Subcutaneous abdominal adipose tissue (tissue), 5 donors: ENCODE measurements around the gene DOP1B.

Source experiments
- H3K27ac ChIP-seq: one replicate; pipeline ENCODE4 v1.7.0; 2013; ENCODE audit warnings: low read depth, mild to moderate bottlenecking, inconsistent platforms, low read length, moderate library complexity
- H3K27me3 ChIP-seq, 5 donors: one replicate each; pipeline ENCODE4 v1.7.0; 2013; ENCODE audit warnings: low read length in 5 of 5, inconsistent platforms in 1 of 5; ENCODE audit not compliant: control insufficient read depth in 5 of 5, insufficient read depth in 4 of 5
- H3K36me3 ChIP-seq, 5 donors: one replicate each; pipeline ENCODE4 v1.7.0; 2013; ENCODE audit warnings: low read length in 5 of 5; ENCODE audit not compliant: control insufficient read depth in 5 of 5, insufficient read depth in 5 of 5
- H3K4me1 ChIP-seq, 5 donors: one replicate each; pipeline ENCODE4 v1.7.0; 2013; ENCODE audit warnings: low read length in 5 of 5, mild to moderate bottlenecking in 3 of 5, moderate library complexity in 1 of 5; ENCODE audit not compliant: control insufficient read depth in 5 of 5, insufficient read depth in 5 of 5
- H3K4me3 ChIP-seq, 5 donors: one replicate each; pipeline ENCODE4 v1.7.0; 2013; ENCODE audit warnings: low read length in 5 of 5, low read depth in 1 of 5
- H3K9ac ChIP-seq, 5 donors: one replicate each; pipeline ENCODE4 v1.7.0; 2013; ENCODE audit warnings: low read length in 5 of 5, mild to moderate bottlenecking in 4 of 5, moderate library complexity in 3 of 5
- H3K9me3 ChIP-seq, 5 donors: one replicate each; pipeline ENCODE4 v1.7.0; 2013; ENCODE audit warnings: low read length in 5 of 5; ENCODE audit not compliant: control insufficient read depth in 5 of 5
- donor health status: healthy.
- donor health status: healthy.
- donor health status: healthy.
- donor health status: healthy.
- donor health status: healthy.

Gene DOP1B

DNA sequence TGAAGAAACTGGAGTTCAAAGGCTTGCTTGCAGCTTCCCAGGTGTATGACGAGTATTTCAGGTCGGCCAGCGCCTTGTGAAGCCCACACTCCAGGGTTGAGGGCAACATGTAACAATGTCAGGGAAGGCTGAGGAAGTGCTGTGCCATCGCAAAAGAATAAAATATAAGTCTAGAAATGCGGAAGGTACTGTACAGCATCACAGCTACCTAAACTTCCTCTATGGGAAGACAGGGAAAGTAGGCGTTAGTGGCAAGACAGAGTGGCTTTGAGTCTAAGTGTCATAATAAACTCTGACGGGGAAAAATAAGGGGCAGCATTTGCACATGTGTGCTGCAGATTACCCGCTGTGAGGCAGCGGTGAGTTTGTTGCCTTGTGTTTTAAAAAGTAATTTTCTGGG, 28.9 kb downstream of the DOP1B start:
- no peak overlapping the region for H3K4me3 ChIP-seq
- H3K9me3 ChIP-seq, result no peaks in the 10 kb centered on the region
- H3K27me3 ChIP-seq, result no peaks in the 10 kb centered on the region
- H3K27ac ChIP-seq, result no peak overlapping the region
- H3K4me1 ChIP-seq, result peaks cover 0 to 6% (median 6%) of the 10 kb centered on the region in 5 donors
- no peak overlapping the region for H3K9ac ChIP-seq
- H3K36me3 ChIP-seq, result peaks cover 0 to 5% (median 2%) of the 10 kb centered on the region in 5 donors

DNA sequence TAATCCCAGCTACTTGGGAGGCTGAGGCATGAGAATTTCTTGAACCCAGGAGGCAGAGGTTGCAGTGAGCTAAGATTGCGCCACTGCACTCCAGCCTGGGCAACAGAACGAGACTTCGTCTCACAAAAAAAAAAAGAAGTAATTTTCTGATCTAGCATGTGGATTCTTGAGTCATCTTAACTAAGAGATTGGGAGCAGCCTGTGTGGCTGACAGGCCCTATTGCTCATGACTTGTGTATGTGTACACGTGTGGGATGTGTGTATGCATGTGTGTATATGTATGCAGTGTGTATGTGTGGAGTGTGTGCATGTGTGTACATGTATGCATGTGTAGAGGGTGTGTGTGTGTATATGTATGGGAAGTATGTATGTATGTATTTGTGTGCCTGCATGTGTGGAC, 29.5 kb downstream of the DOP1B start:
- Histone ChIP-seq H3K4me3 (no peak overlapping the region), H3K9ac (no peak overlapping the region), H3K4me1 (peaks cover 0 to 6% (median 6%) of the 10 kb centered on the region in 5 donors), H3K27ac (no peak overlapping the region), H3K36me3 (peaks cover 0 to 5% (median 2%) of the 10 kb centered on the region in 5 donors), H3K9me3 (no peaks in the 10 kb centered on the region), H3K27me3 (no peaks in the 10 kb centered on the region)

DNA sequence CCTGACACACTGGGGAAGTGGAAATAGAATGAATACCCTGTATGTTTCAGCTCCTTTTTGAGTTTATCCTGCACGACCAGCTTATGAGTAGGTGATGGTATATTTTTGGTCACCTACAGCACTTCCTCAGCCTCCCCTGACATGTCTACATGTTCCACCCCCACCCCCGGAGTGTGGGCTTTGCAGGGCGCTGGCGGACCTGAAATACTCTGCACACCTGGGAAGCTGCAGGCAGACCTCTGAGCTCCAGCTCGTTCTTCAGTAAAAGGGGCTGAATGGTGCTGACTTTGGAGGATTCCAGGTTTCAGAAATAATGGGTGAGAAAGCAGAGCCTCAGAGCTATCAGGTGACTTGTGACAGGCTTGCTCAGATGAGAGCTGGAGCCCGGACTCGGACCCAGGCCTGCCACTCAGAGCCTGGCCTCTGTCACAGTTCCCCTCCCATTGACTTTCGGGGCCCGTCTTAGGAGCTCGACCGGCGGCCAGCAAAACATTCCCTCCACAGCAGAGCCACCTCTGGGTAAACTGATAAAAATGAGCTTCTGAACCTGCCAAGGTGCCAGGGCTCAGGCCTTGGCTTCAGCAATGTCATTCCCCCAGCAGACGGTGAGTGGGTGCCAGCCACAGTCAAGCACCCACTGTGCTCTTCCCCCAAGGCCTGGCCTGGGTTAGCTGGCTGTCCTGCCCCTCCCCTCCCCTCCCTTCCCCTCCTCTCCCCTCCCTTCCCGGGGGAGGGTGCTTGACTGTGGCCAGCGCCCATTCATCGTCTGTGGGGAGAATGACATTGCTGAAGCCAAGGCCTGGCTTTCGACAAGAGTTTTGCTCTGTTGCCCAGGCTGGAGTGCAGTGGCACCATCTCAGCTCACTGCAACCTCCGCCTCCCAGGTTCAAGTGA, 30.1 kb downstream of the DOP1B start:
- Histone ChIP-seq H3K4me3 (no peak overlapping the region), H3K27me3 (no peaks in the 10 kb centered on the region), H3K4me1 (peaks cover 0 to 6% (median 4%) of the 10 kb centered on the region in 5 donors), H3K9ac (no peak overlapping the region), H3K36me3 (peaks cover 0 to 5% (median 2%) of the 10 kb centered on the region in 5 donors), H3K27ac (no peak overlapping the region), H3K9me3 (no peaks in the 10 kb centered on the region)

DNA sequence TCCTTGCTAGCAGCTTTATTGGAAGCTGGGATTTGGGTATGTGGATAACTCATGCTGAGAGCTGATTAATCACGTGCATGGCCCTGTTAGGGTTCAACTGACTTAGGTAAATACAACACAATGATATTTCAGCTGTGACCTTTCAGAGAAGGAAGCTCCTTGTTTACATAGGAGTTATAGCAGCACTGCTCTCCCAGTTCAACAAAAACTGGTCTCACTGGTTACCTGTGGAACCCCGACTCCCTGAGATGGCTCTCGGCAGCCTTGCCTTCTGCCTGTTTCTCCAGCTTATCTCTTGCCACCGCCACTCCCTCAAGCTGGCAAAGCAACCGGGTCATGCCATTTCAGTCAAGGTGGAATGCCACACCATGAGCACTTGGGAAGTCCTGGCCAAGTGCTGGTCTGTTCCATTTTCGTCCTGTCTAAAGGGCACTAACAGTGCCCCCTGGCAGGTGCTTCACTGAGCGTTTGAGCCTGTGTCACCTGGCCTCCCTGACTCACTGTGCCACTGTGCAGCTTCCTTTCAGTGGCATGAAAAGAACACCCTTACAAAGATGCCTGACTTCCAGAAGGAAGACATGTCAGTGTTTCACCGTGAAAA, 31.6 kb downstream of the DOP1B start:
- no peak overlapping the region for H3K4me3 ChIP-seq
- H3K27me3 ChIP-seq, result no peaks in the 10 kb centered on the region
- no peak overlapping the region for H3K27ac ChIP-seq
- H3K9ac ChIP-seq, result no peak overlapping the region
- H3K36me3 ChIP-seq, result peaks cover 0 to 5% (median 2%) of the 10 kb centered on the region in 5 donors
- peaks cover 0 to 5% (median 3%) of the 10 kb centered on the region in 5 donors for H3K4me1 ChIP-seq
- no peaks in the 10 kb centered on the region for H3K9me3 ChIP-seq

DNA sequence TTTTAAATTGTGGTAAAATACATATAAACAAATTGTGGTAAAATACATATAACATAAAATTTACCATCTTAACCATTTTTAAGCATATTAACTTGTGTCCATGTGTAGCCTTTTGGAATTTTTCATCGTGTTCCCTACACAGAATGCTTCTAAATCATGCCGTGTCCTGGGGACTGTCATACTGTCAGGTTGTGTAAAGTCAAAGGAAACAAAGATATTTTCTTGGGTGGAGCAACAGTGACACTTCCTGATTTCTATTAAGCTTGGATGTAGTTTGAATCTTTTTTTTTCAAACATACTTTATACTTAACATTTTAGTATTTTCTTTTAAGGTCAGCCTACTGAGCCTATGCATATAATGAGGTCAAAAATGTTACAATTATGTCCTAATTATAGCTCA, 32.3 kb downstream of the DOP1B start:
- H3K9me3 ChIP-seq, result no peaks in the 10 kb centered on the region
- H3K27me3 ChIP-seq, result no peaks in the 10 kb centered on the region
- H3K27ac ChIP-seq, result no peak overlapping the region
- peaks cover 0 to 5% (median 2%) of the 10 kb centered on the region in 5 donors for H3K36me3 ChIP-seq
- H3K9ac ChIP-seq, result no peak overlapping the region
- no peak overlapping the region for H3K4me3 ChIP-seq
- H3K4me1 ChIP-seq, result peaks cover 0 to 3% (median 0%) of the 10 kb centered on the region in 5 donors

DNA sequence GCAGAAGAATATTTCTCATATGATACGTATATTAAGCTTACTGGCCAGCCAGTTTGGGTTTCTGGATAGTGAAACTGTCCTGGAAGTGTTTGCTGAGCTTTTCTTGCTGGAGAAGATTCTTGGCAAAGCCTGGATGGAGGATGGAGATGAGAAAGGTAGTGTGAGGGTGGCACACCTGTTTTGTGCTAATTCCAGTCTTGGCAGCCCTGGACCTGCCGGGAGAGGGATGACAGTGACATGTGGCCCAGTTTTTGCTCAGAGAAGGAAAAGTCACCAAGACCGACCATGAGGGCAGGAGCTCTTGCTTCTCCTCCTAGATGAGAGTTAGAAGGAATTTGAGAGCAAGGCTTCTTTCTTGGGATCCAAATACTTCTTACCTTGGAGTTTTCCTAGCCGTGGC, 34.1 kb downstream of the DOP1B start:
- H3K9ac ChIP-seq, result no peak overlapping the region
- no peaks in the 10 kb centered on the region for H3K27me3 ChIP-seq
- no peak overlapping the region for H3K4me3 ChIP-seq
- peaks cover 0 to 5% (median 2%) of the 10 kb centered on the region in 5 donors for H3K36me3 ChIP-seq
- H3K27ac ChIP-seq, result no peak overlapping the region
- H3K9me3 ChIP-seq, result no peaks in the 10 kb centered on the region
- peaks cover 0 to 3% (median 0%) of the 10 kb centered on the region in 5 donors for H3K4me1 ChIP-seq

DNA sequence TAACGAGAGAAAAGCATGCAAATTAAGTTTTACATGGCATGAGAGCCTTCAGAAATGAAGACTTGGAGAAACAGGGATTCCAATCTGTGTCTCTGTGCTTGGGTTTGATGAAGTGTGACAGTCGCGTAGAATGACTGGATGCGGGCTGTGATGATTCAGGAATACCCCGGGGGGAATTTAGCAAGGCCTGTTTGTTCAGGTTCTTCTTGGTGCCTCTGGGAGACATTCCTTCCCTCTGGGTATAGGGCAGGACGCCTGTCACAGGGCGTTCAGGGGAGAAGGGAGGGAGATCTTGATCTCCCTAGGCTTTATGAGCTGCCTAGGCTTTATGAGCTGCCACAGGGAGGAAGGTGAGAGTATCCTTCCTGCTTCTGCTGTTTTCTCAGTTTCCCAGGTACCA, 36.6 kb downstream of the DOP1B start:
- no peak overlapping the region for H3K4me3 ChIP-seq
- no peaks in the 10 kb centered on the region for H3K27me3 ChIP-seq
- peaks cover 0 to 3% (median 0%) of the 10 kb centered on the region in 5 donors for H3K36me3 ChIP-seq
- H3K9ac ChIP-seq, result no peak overlapping the region
- H3K27ac ChIP-seq, result no peak overlapping the region
- peaks cover 0 to 3% (median 0%) of the 10 kb centered on the region in 5 donors for H3K4me1 ChIP-seq
- H3K9me3 ChIP-seq, result no peaks in the 10 kb centered on the region

DNA sequence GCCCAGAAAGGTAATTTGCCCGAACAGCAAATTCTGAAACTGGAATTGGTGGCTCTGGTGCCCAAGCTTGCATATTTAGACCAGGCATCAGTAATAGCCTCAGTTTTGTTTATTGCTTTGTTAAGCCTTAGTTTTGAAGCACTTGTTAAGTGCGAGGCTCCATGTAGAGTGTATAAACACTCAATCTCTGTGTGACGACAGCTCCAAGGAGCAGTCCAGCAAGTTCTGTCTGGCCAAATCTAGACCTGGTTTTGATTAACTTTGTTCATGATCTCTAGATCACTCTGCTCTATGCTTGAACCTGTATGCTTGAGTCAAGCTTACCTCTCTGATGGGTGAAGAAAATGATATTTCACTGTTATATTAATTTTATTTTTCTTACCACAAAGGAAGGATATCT, 37.4 kb downstream of the DOP1B start:
- no peaks in the 10 kb centered on the region for H3K9me3 ChIP-seq
- H3K27me3 ChIP-seq, result no peaks in the 10 kb centered on the region
- peaks cover 0 to 2% (median 0%) of the 10 kb centered on the region in 5 donors for H3K4me1 ChIP-seq
- no peak overlapping the region for H3K9ac ChIP-seq
- H3K36me3 ChIP-seq, result peaks cover 0 to 7% (median 3%) of the 10 kb centered on the region in 5 donors
- H3K27ac ChIP-seq, result no peak overlapping the region
- no peak overlapping the region for H3K4me3 ChIP-seq

DNA sequence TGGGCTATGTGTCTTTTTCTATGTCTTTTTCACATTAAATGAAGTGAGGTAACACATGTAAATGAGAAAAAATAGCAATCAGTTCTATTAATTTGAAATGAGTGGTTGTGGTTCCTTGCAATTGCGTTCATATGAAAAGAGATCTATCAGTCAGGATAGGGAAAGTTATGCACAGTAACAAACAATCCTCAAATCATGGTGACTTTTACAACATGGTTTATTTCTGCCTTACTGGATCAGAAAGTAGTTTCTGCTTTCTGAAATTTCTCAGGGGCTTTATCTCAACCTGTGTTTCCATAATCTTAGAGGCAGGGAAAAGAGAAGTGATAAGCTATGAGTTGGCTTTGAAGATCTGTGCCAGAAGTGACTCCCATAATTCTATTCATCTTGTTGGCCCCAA, 39.0 kb downstream of the DOP1B start:
- Histone ChIP-seq H3K4me3 (no peak overlapping the region), H3K27ac (no peak overlapping the region), H3K9ac (no peak overlapping the region), H3K27me3 (no peaks in the 10 kb centered on the region), H3K36me3 (peaks cover 0 to 15% (median 8%) of the 10 kb centered on the region in 5 donors), H3K9me3 (no peaks in the 10 kb centered on the region), H3K4me1 (peaks cover 0 to 2% (median 0%) of the 10 kb centered on the region in 5 donors)

DNA sequence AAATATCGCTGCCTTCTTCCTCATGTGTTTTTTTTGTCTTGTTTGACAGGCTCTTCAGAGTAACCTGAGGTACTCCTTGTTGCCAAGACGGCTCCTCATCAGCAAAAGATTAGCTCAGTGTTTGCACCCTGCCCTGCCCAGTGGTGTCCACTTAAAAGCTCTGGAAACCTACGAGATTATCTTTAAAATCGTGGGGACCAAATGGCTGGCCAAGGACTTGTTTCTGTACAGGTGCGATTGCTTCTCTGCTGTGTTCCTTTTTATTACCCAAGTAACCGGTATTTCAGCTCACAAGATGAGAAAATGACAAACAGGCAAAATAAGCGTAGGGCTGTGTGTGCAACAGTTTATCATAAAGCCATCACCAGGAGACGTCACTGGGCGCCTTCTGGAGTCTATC, 42.4 kb downstream of the DOP1B start:
- Histone ChIP-seq H3K27me3 (no peaks in the 10 kb centered on the region), H3K27ac (no peak overlapping the region), H3K36me3 (peaks cover 0 to 20% (median 10%) of the 10 kb centered on the region in 5 donors), H3K9me3 (no peaks in the 10 kb centered on the region), H3K4me1 (peaks cover 0 to 8% (median 2%) of the 10 kb centered on the region in 5 donors), H3K9ac (no peak overlapping the region), H3K4me3 (no peak overlapping the region)
